ENCODE data around the gene DHPS. TPM values are rescaled to one million over a fixed set of nuclear protein-coding genes. Genes with fewer than 3 reads are reported as not detected.

The DHPS gene
- total and polyA plus RNA-seq, 7 experiments from 2014 or later, result 113 to 223 (median 159) TPM

- ChIA-PET CTCF (no interaction called here), POLR2A (interaction anchor here (0.6 to 2.0 kb wide), 9 partner anchors 10 to 111 kb away, joined by 3 to 13 read pairs (median 4); partner anchors contain the start of genes DHPS, TRIR, ZNF490 and ZNF791)
- Histone ChIP-seq H3K9me3 (ENCODE audit: control insufficient read depth in 2 of 3, low read length in 3 of 3) (no peaks in the 10 kb centered on the region), H3K27ac (ENCODE audit: low read depth, low read length) (peak overlapping the region; percentile 96), H3K36me3 (ENCODE audit: control insufficient read depth in 2 of 3, insufficient read depth in 3 of 3, low read length in 3 of 3) (peaks cover 6 to 46% (median 9%) of the 10 kb centered on the region in 3 experiments), H3K4me1 (ENCODE audit: control insufficient read depth in 2 of 2, insufficient read depth in 2 of 2, low read length in 2 of 2) (peaks cover 37 to 38% of the 10 kb centered on the region in 2 donors), H3K4me3 (ENCODE audit: low read length) (peak overlapping the region; percentile 92), H3K27me3 (ENCODE audit: control insufficient read depth in 2 of 2, insufficient read depth in 2 of 2, low read length in 2 of 2) (no peaks in the 10 kb centered on the region)
- Mint-ChIP-seq H3K4me1 (peaks cover 22 to 68% (median 45%) of the 10 kb centered on the region in 7 donors), H3K27ac (peak overlapping the region; percentile 77 to 100 (median 90)), H3K4me3 (peak overlapping the region; percentile 88 to 100 (median 94)), H3K9me3 (no peaks in the 10 kb centered on the region), H3K27me3 (no peaks in the 10 kb centered on the region), H3K36me3 (peaks cover 0 to 22% (median 4%) of the 10 kb centered on the region in 5 donors)
- intact Hi-C loops (cut with micrococcal nuclease), result loop anchor here (1.0 to 10.0 kb wide), 10 partner anchors 25 to 871 kb away; partner anchors contain the start of genes ZNF490 (in 2 of the 2), ZNF563 (in 2 of the 2), ZNF791 (in 2 of the 2) and TNPO2 (in 1 of the 2)
- ATAC-seq, result no peak
- DNase-seq, result peak in 2 of 9 donors; percentile 24 to 25
Observed at GRCh38 chr19:12665671-12666264, 15.9 kb downstream of the DHPS start.

- H3K27me3 ChIP-seq (ENCODE audit: control insufficient read depth in 2 of 2, insufficient read depth in 2 of 2, low read length in 2 of 2), result no peaks in the 10 kb centered on the region
- H3K27me3 Mint-ChIP-seq, result no peaks in the 10 kb centered on the region
- peak in 7 of 9 donors; percentile 51 to 71 (median 60) for DNase-seq
- H3K4me3 Mint-ChIP-seq, result peak overlapping the region; percentile 88 to 100 (median 94)
- peaks cover 22 to 63% (median 45%) of the 10 kb centered on the region in 7 donors for H3K4me1 Mint-ChIP-seq
- ChIA-PET POLR2A (interaction anchor here (1.0 to 2.0 kb wide), 4 partner anchors 10 to 97 kb away, joined by 3 to 13 read pairs (median 6); partner anchors contain the start of gene DHPS), CTCF (no interaction called here)
- H3K36me3 Mint-ChIP-seq, result peaks cover 0 to 25% (median 7%) of the 10 kb centered on the region in 5 donors
- peak overlapping the region; percentile 77 to 100 (median 90) for H3K27ac Mint-ChIP-seq
- no peaks in the 10 kb centered on the region for H3K9me3 Mint-ChIP-seq
- H3K4me3 ChIP-seq (ENCODE audit: low read length), result peak overlapping the region; percentile 92
- peaks cover 32 to 33% of the 10 kb centered on the region in 2 donors for H3K4me1 ChIP-seq (ENCODE audit: control insufficient read depth in 2 of 2, insufficient read depth in 2 of 2, low read length in 2 of 2)
- peak overlapping the region; percentile 96 for H3K27ac ChIP-seq (ENCODE audit: low read depth, low read length)
- H3K9me3 ChIP-seq (ENCODE audit: control insufficient read depth in 2 of 3, low read length in 3 of 3), result no peaks in the 10 kb centered on the region
- H3K36me3 ChIP-seq (ENCODE audit: control insufficient read depth in 2 of 3, insufficient read depth in 3 of 3, low read length in 3 of 3), result peaks cover 6 to 52% (median 9%) of the 10 kb centered on the region in 3 experiments
- intact Hi-C loops (cut with micrococcal nuclease), result loop anchor here (1.0 to 10.0 kb wide), 7 partner anchors 25 to 870 kb away; partner anchors contain the start of genes ZNF563 (in 2 of the 2), TNPO2 (in 1 of the 2), ZNF44 (in 1 of the 2) and ZNF491 (in 1 of the 2)
- ATAC-seq, result peak; percentile 56
Observed at GRCh38 chr19:12665281-12665573, 16.5 kb downstream of the DHPS start.

- Histone ChIP-seq H3K4me1 (ENCODE audit: control insufficient read depth in 2 of 2, insufficient read depth in 2 of 2, low read length in 2 of 2) (peaks cover 28 to 31% of the 10 kb centered on the region in 2 donors), H3K27ac (ENCODE audit: low read depth, low read length) (peak overlapping the region; percentile 96), H3K9me3 (ENCODE audit: control insufficient read depth in 2 of 3, low read length in 3 of 3) (no peaks in the 10 kb centered on the region), H3K36me3 (ENCODE audit: control insufficient read depth in 2 of 3, insufficient read depth in 3 of 3, low read length in 3 of 3) (peaks cover 6 to 54% (median 12%) of the 10 kb centered on the region in 3 experiments), H3K4me3 (ENCODE audit: low read length) (peak overlapping the region; percentile 92), H3K27me3 (ENCODE audit: control insufficient read depth in 2 of 2, insufficient read depth in 2 of 2, low read length in 2 of 2) (no peaks in the 10 kb centered on the region)
- DNase-seq (no peak), ATAC-seq (no peak)
- intact Hi-C loops (cut with micrococcal nuclease), result loop anchor here (1.0 to 10.0 kb wide), 7 partner anchors 24 to 870 kb away; partner anchors contain the start of genes ZNF563 (in 2 of the 2), TNPO2 (in 1 of the 2), ZNF44 (in 1 of the 2) and ZNF491 (in 1 of the 2)
- no peaks in the 10 kb centered on the region for H3K27me3 Mint-ChIP-seq
- no peaks in the 10 kb centered on the region for H3K9me3 Mint-ChIP-seq
- peak overlapping the region; percentile 88 to 100 (median 94) for H3K4me3 Mint-ChIP-seq
- POLR2A ChIA-PET, result interaction anchor here (1.0 to 2.0 kb wide), 5 partner anchors 9 to 54 kb away, joined by 3 to 13 read pairs (median 5); partner anchors contain the start of genes DHPS, ZNF490 and ZNF791
- CTCF ChIA-PET, result interaction anchor here (0.6 to 2.0 kb wide), 2 partner anchors 13 to 30 kb away, joined by 5 to 6 read pairs; no protein-coding TSS in a partner anchor
- H3K36me3 Mint-ChIP-seq, result peaks cover 0 to 28% (median 11%) of the 10 kb centered on the region in 5 donors
- peaks cover 22 to 61% (median 47%) of the 10 kb centered on the region in 7 donors for H3K4me1 Mint-ChIP-seq
- peak overlapping the region; percentile 77 to 100 (median 90) for H3K27ac Mint-ChIP-seq
Observed at GRCh38 chr19:12664406-12665280, 17.0 kb downstream of the DHPS start.

DNA sequence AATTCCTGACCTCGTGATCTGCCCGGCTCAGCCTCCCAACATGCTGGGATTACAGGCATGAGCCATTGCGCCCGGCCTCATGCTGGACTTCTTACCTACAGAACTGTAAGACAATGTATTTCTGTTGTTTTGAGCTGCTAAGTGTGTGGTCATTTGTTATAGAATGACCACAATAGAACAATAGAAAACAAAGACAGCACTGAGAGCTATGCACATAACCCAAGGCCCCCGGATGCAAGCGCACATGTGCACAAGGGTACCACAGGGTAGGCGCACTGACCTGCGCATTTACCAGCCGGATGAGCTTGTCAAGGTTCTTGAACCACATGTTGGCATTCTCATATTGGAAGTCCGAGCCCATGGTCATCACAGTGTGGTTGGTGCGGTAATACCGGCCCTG, 20.7 kb downstream of the DHPS start:
- no peaks in the 10 kb centered on the region for H3K9me3 Mint-ChIP-seq
- Histone ChIP-seq H3K27ac (ENCODE audit: low read depth, low read length) (no peak overlapping the region), H3K27me3 (ENCODE audit: control insufficient read depth in 2 of 2, insufficient read depth in 2 of 2, low read length in 2 of 2) (no peaks in the 10 kb centered on the region), H3K36me3 (ENCODE audit: control insufficient read depth in 2 of 3, insufficient read depth in 3 of 3, low read length in 3 of 3) (peaks cover 6 to 77% (median 12%) of the 10 kb centered on the region in 3 experiments), H3K9me3 (ENCODE audit: control insufficient read depth in 2 of 3, low read length in 3 of 3) (no peaks in the 10 kb centered on the region), H3K4me1 (ENCODE audit: control insufficient read depth in 2 of 2, insufficient read depth in 2 of 2, low read length in 2 of 2) (peaks cover 13 to 16% of the 10 kb centered on the region in 2 donors), H3K4me3 (ENCODE audit: low read length) (no peak overlapping the region)
- POLR2A ChIA-PET, result no interaction called here
- peaks cover under 1 to 41% (median 12%) of the 10 kb centered on the region in 5 donors for H3K36me3 Mint-ChIP-seq
- no peak for DNase-seq
- no peak overlapping the region for H3K27ac Mint-ChIP-seq
- no peaks in the 10 kb centered on the region for H3K27me3 Mint-ChIP-seq
- CTCF ChIA-PET, result no interaction called here
- intact Hi-C loops (cut with micrococcal nuclease), result loop anchor here (10.0 kb wide), 2 partner anchors 326 to 866 kb away; partner anchors contain the start of genes ZNF491 (in 1 of the 2) and ZNF563 (in 1 of the 2)
- no peak overlapping the region for H3K4me3 Mint-ChIP-seq
- no peak for ATAC-seq
- H3K4me1 Mint-ChIP-seq, result peaks cover 12 to 28% (median 19%) of the 10 kb centered on the region in 7 donors

DNA sequence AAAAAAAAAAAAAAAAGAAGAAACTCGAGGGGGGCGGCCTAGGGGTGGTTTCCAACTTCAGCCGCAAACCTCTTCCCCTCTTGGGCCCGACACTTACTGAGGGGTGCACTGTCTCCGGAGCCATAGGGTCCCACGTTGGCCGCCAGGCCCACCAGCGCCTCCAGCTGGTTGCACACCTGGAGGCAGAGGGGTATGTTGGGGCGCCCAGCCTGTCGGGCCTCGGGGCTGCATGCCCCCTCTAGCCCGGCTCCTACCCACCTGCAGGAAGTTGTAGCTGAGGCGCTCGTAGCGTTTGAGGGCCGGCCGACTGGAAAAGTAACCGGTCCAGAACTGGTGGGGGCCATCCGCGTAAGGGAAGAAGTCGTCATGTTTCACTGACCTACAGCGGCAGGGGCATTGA, 23.7 kb downstream of the DHPS start:
- Mint-ChIP-seq H3K9me3 (no peaks in the 10 kb centered on the region), H3K36me3 (peaks cover 10 to 42% (median 20%) of the 10 kb centered on the region in 5 donors), H3K27ac (no peak overlapping the region), H3K4me1 (peaks cover 0 to 8% (median 3%) of the 10 kb centered on the region in 7 donors), H3K4me3 (no peak overlapping the region), H3K27me3 (no peaks in the 10 kb centered on the region)
- ChIA-PET CTCF (no interaction called here), POLR2A (no interaction called here)
- Histone ChIP-seq H3K9me3 (ENCODE audit: control insufficient read depth in 2 of 3, low read length in 3 of 3) (no peaks in the 10 kb centered on the region), H3K27ac (ENCODE audit: low read depth, low read length) (no peak overlapping the region), H3K4me3 (ENCODE audit: low read length) (no peak overlapping the region), H3K4me1 (ENCODE audit: control insufficient read depth in 2 of 2, insufficient read depth in 2 of 2, low read length in 2 of 2) (no peaks in the 10 kb centered on the region), H3K36me3 (ENCODE audit: control insufficient read depth in 2 of 3, insufficient read depth in 3 of 3, low read length in 3 of 3) (peaks cover 11 to 80% (median 17%) of the 10 kb centered on the region in 3 experiments), H3K27me3 (ENCODE audit: control insufficient read depth in 2 of 2, insufficient read depth in 2 of 2, low read length in 2 of 2) (no peaks in the 10 kb centered on the region)
- ATAC-seq, result no peak
- DNase-seq, result no peak
- intact Hi-C loops (cut with micrococcal nuclease), result no loop called here

DNA sequence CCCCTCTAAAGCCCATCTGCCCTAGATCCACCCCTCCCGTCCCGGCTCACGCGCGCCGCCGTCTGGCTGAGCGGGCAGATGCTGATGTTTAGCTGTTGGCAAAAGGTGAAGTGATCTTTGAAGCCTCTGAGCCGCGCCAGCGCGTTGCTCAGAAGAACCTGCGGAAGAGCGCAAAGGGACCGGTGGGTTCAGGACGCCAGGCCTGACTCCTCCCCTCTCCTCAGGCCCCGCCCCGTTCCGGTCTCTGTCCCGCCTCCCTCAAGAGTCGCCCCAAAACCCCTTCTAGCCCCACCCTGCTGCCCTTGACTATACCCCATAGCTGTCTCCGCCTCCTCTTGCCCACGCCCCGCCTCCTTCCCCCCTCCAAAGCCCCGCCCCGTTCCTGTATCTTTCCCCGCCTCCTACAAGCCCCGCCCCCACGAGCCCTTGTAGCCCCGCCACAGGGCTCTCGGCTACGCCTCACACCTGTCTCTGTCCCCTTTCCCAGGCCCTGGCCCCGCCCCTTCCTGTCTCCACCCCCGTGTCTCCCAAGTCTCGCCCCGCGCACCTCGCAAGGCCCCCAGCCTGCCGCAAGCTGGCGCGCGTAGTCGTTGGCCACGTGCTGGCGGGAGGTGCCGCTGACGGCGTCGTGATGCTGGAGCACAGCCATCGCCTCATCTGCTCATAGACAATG, 24.6 kb downstream of the DHPS start:
- ChIA-PET CTCF (no interaction called here), POLR2A (no interaction called here)
- H3K27me3 ChIP-seq (ENCODE audit: control insufficient read depth in 2 of 2, insufficient read depth in 2 of 2, low read length in 2 of 2), result no peaks in the 10 kb centered on the region
- Mint-ChIP-seq H3K27ac (no peak overlapping the region), H3K27me3 (no peaks in the 10 kb centered on the region), H3K4me3 (no peak overlapping the region), H3K9me3 (no peaks in the 10 kb centered on the region), H3K36me3 (peaks cover 10 to 43% (median 20%) of the 10 kb centered on the region in 5 donors), H3K4me1 (peaks cover 0 to 8% (median 3%) of the 10 kb centered on the region in 7 donors)
- DNase-seq, result no peak
- H3K4me3 ChIP-seq (ENCODE audit: low read length), result no peak overlapping the region
- no peaks in the 10 kb centered on the region for H3K4me1 ChIP-seq (ENCODE audit: control insufficient read depth in 2 of 2, insufficient read depth in 2 of 2, low read length in 2 of 2)
- H3K27ac ChIP-seq (ENCODE audit: low read depth, low read length), result no peak overlapping the region
- intact Hi-C loops (cut with micrococcal nuclease), result no loop called here
- peaks cover 11 to 78% (median 17%) of the 10 kb centered on the region in 3 experiments for H3K36me3 ChIP-seq (ENCODE audit: control insufficient read depth in 2 of 3, insufficient read depth in 3 of 3, low read length in 3 of 3)
- no peaks in the 10 kb centered on the region for H3K9me3 ChIP-seq (ENCODE audit: control insufficient read depth in 2 of 3, low read length in 3 of 3)
- ATAC-seq, result no peak
